ENCODE results near the gene EIF2B5.

GRCh38 chr3:184126006-184126405, 9.2 kb upstream of the EIF2B5 start:
- TF ChIP-seq CTCF (IDR thresholded peaks at IDR 0.05) = no peak
- TF ChIP-seq POLR2A (IDR thresholded peaks at IDR 0.05) = no peak
